CD4-positive, alpha-beta T cell treated with Interleukin-6 at 100 ng/mL for 8 hours (primary cell): ENCODE data around the gene F8A2.
A peak's percentile ranks its signal among the peaks of the same experiment; 100 is the strongest.
"Not testable (repeated sequence)": the region's sequence is repeated elsewhere in the genome, so short reads cannot be mapped to it uniquely, and the experiment has no call there.

ENCODE experiments used
- DNase-seq: peaks from one replicate; pipeline ENCODE4 v3.0.0-alpha.2; 2020; ENCODE audit warnings: mixed read lengths, low spot score

F8A2 gene

GRCh38 chrX:155381843-155382528, at the start of gene F8A2:
Gene F8A2, plus strand, starts transcription at chrX:155382095. Its CDS starts 20 bp downstream, at chrX:155382115.
- not testable (repeated sequence) for DNase-seq

DNA sequence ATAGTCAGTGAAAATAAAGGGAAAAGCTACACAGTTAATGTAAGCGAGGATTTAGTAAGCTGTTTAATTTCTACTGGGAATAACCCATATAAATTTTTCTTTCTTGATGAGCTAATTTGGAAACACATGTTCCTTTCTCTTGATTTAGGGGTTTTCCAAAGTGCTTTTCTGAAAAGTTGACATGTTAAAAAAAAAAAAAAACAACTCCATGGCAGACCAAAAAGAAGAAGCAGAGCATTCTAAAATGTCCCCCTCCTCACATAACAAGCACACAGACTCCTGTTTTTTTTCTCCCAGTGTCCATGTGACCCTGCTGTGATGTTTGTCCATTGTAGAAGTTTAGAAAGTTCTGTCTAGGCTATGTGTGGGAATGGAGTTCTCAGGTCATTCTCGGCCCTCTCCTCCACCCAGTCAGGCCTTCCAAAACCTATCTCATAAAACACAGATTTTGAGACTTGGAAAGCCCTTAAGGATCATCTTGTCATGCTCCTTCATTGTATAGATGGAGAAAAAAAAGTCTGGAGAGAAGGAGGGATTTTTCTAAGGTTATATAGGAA, 48.3 kb upstream of the F8A2 start:
- no peak for DNase-seq

- no peak for DNase-seq
Measured at GRCh38 chrX:155334486-155335336, 47.2 kb upstream of the F8A2 start, which contains the start of gene CLIC2. Gene CLIC2, minus strand, starts transcription at chrX:155334614. Its CDS starts 187 bp downstream, at chrX:155334427.

DNA sequence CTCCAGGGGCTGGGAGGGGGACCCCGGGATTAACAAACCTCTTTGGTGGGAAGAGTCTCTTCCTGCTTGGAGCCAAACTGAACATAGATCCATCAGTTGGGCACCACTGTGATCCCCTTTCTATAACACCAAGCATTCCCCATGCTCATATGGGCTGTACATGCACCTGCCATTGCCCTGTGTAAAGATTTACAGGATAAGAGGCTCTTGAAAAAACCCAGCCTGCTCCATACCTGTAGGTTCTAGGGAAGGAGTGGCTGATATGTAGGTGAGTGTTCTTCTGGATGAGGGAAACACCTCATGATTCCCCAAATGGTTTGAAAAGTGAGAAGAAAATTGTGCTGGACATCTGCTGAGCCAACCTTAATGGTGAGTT, 46.6 kb upstream of the F8A2 start:
- DNase-seq: not testable (repeated sequence)

GRCh38 chrX:155345689-155346088, 36.2 kb upstream of the F8A2 start:
- not testable (repeated sequence) for DNase-seq

DNA sequence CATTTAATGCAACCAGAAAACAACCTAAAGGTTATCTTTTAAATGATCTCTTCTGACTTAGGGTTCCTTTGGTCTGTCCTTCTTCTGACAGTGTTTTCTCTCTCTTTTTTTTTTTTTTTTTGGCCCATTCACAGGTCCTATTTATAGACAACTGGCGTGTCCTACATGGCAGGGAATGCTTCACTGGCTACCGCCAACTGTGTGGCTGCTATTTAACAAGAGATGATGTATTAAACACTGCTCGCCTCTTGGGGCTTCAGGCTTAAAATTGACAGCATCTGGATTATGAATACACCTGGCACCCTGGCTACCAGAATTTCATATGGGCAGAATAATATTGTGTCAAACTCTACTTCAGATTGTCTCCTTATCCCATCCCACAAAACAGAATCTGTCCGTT, 32.4 kb upstream of the F8A2 start:
- DNase-seq: not testable (repeated sequence)

GRCh38 chrX:155363712-155364111, 18.2 kb upstream of the F8A2 start:
- not testable (repeated sequence) for DNase-seq

- DNase-seq: not testable (repeated sequence)
Measured at GRCh38 chrX:155373777-155374458, 8.0 kb upstream of the F8A2 start.

DNA sequence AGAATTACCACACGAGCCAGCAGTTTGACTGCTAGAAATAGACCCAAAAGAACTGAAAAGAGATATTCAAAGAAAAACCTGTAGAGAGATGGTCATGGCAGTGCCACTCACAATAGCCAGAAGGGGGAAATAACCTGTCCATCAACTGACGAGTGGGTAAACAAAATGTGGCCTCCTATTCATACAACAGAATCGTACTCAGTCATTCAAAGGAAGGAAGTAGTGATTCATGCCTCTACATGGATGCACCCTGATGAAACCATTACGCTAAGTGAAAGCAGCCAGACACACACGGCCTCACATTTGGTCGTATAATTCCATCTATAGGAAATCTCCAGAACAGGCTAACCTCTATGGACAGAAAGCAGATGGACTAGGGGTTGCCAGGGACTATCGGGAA, 2.1 kb upstream of the F8A2 start:
- DNase-seq: not testable (repeated sequence)

DNA sequence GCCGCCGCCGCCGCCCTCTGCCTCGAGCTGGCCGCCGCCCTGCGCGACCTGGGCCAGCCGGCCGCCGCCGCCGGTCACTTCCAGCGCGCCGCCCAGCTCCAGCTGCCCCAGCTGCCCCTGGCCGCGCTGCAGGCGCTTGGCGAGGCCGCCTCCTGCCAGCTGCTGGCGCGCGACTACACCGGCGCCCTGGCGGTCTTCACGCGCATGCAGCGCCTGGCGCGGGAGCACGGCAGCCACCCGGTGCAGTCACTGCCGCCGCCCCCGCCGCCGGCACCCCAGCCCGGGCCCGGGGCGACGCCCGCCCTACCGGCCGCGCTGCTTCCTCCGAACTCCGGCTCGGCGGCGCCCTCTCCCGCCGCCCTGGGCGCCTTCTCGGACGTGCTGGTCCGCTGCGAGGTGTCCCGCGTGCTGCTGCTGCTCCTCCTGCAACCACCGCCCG, 653 bp downstream of the F8A2 start:
- not testable (repeated sequence) for DNase-seq

- DNase-seq: no peak
Measured at GRCh38 chrX:155389634-155390033, 7.7 kb downstream of the F8A2 start.

GRCh38 chrX:155394747-155395276, 12.9 kb downstream of the F8A2 start:
- peak; percentile 1 for DNase-seq

GRCh38 chrX:155406429-155406828, 24.5 kb downstream of the F8A2 start:
- no peak for DNase-seq

DNA sequence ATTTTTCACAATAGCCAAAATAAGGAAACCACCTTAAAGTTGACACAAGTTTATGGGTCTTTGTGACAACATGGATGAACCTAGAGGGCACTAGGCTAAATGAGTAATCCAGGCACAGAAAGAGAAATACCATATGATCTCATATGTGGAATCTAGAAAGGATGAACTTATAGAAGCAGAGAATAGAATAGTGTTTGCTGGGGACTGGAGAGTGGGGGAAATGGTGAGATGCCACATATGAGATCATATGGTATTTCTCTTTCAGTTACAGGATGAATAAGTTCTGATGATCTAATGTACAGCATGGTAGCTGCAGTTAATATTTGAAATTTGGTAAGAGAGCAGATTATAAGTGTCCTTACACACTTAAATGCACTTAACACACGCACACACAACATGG, 35.9 kb downstream of the F8A2 start:
- no peak for DNase-seq
